Endothelial cell of umbilical vein (primary cell): ENCODE results near the gene ELOB. TPM values are rescaled to one million over a fixed set of nuclear protein-coding genes. Genes with fewer than 3 reads are reported as not detected.

Experiments
- BruUV-seq: library from RNA; stranded (reverse); fragments of 400-500 nt; replicated peaks from 2 replicates; lab custom pipeline; 2021; lab: Mats Ljungman, UMichigan
- CTCF ChIA-PET: fragments of 300-600, 350-600 bp; sonication (Branson Sonifier 250); formaldehyde crosslinking; loops from one replicate; lab custom pipeline; 2021; ENCODE audit warnings: antibody characterized with exemption, inconsistent platforms; lab: Charles Lee
- POLR2A ChIA-PET: fragments of 300-600, 350-600 bp; sonication (Branson Sonifier 250); formaldehyde crosslinking; loops from one replicate; lab custom pipeline; 2021; ENCODE audit warnings: antibody characterized with exemption, inconsistent platforms; lab: Charles Lee
- DNase-seq: peaks from one replicate; pipeline ENCODE4 v3.0.0-alpha.2; 2011; ENCODE audit warnings: low read depth, low spot score
- FAIRE-seq: peaks from 2 replicates; lab custom pipeline; 2011; peaks lifted over from hg19 to GRCh38; lab: Jason Lieb, UNC
- H2AFZ ChIP-seq: 2 replicates; pipeline ENCODE4 v1.6.0; 2012; ENCODE audit warnings: low read depth, low read length, control low read depth, inconsistent platforms
- H3K27ac ChIP-seq: 2 replicates; pipeline ENCODE4 v1.5.1; 2011; ENCODE audit warnings: low read depth, mild to moderate bottlenecking, control low read depth, low read length, moderate library complexity; ENCODE audit not compliant: insufficient read depth
- H3K27me3 ChIP-seq, 2 experiments: 2 replicates each; pipeline versions ENCODE4 v1.6.0 to v1.6.1; 2011; ENCODE audit warnings: low read length in 2 of 2, mixed read lengths in 1 of 2; ENCODE audit not compliant: control insufficient read depth in 2 of 2, insufficient read depth in 2 of 2
- H3K36me3 ChIP-seq, 2 experiments: 2 replicates in 1 of 2; 3 replicates in 1 of 2; pipeline ENCODE4 v1.5.1; 2011; ENCODE audit warnings: low read length in 2 of 2, mild to moderate bottlenecking in 1 of 2, moderate library complexity in 1 of 2; ENCODE audit not compliant: control insufficient read depth in 2 of 2, insufficient read depth in 2 of 2; ENCODE audit errors: extremely low read depth in 1 of 2
- H3K4me1 ChIP-seq: 3 replicates; pipeline ENCODE4 v1.5.1; 2011; ENCODE audit warnings: mild to moderate bottlenecking, low read length; ENCODE audit not compliant: control insufficient read depth, insufficient read depth; ENCODE audit errors: extremely low read depth
- H3K4me2 ChIP-seq: 2 replicates; pipeline ENCODE4 v1.6.1; 2011; ENCODE audit warnings: low read length, control low read depth, mixed read lengths; ENCODE audit not compliant: insufficient read depth
- H3K4me3 ChIP-seq, 3 experiments: fragments of 200-600 bp in 1 of 3; sonication (generic), shearing (Covaris generic) in 1 of 3; replicated peaks in 1 of 3; 2 replicates each; pipeline ENCODE4 v1.5.1; 2011 to 2016; ENCODE audit warnings: control low read depth in 3 of 3, low read length in 3 of 3, mild to moderate bottlenecking in 2 of 3, inconsistent platforms in 1 of 3, low read depth in 1 of 3, moderate library complexity in 1 of 3; ENCODE audit not compliant: insufficient read depth in 1 of 3
- H3K79me2 ChIP-seq: 2 replicates; pipeline ENCODE4 v1.6.0; 2012; ENCODE audit warnings: low read length, inconsistent platforms; ENCODE audit not compliant: control insufficient read depth, insufficient read depth
- H3K9ac ChIP-seq: replicated peaks from 2 replicates; pipeline ENCODE3; 2011; ENCODE audit warnings: low read length, control low read depth; ENCODE audit not compliant: insufficient read depth; ENCODE audit errors: extremely low read depth
- H3K9me1 ChIP-seq: replicated peaks from 3 replicates; pipeline ENCODE4 v1.6.0; 2011; ENCODE audit warnings: mild to moderate bottlenecking, low read length; ENCODE audit not compliant: control insufficient read depth, insufficient read depth; ENCODE audit errors: extremely low read depth
- H3K9me3 ChIP-seq: replicated peaks from 2 replicates; pipeline ENCODE4 v1.5.1; 2012; ENCODE audit warnings: low read length, inconsistent platforms; ENCODE audit not compliant: control insufficient read depth, insufficient read depth
- H4K20me1 ChIP-seq: replicated peaks from 2 replicates; pipeline ENCODE3; 2011; ENCODE audit warnings: mild to moderate bottlenecking, low read length; ENCODE audit not compliant: control insufficient read depth, insufficient read depth; ENCODE audit errors: extremely low read depth
- CTCF ChIP-seq, 2 donors: IDR thresholded peaks; 1 replicate in 1 of 2; 2 replicates in 1 of 2; pipeline ENCODE4 v1.5.1; 2011; ENCODE audit warnings: low read length in 2 of 2, mild to moderate bottlenecking in 2 of 2, moderate library complexity in 2 of 2, control low read depth in 1 of 2, inconsistent platforms in 1 of 2, low read depth in 1 of 2; ENCODE audit not compliant: insufficient read depth in 1 of 2; ENCODE audit errors: extremely low read depth in 1 of 2
- EZH2 ChIP-seq: IDR thresholded peaks from 2 replicates; pipeline ENCODE4 v1.6.1; 2012; ENCODE audit warnings: borderline replicate concordance, low read depth, mild to moderate bottlenecking, moderate library complexity, low read length, inconsistent platforms; ENCODE audit not compliant: severe bottlenecking
- FOS ChIP-seq: IDR thresholded peaks from 2 replicates; pipeline ENCODE4 v1.6.1; 2011; ENCODE audit warnings: mild to moderate bottlenecking, low read length, moderate library complexity, borderline replicate concordance; ENCODE audit not compliant: insufficient read depth
- GATA2 ChIP-seq: IDR thresholded peaks from 2 replicates; pipeline ENCODE4 v1.7.0; 2011; ENCODE audit warnings: low read depth, mild to moderate bottlenecking, moderate library complexity, mixed read lengths, low read length; ENCODE audit not compliant: insufficient read length, insufficient read depth
- JUN ChIP-seq: IDR thresholded peaks from 2 replicates; pipeline ENCODE4 v1.6.1; 2011; ENCODE audit warnings: borderline replicate concordance, low read depth; ENCODE audit not compliant: insufficient read length, insufficient read depth
- MAX ChIP-seq: IDR thresholded peaks from 2 replicates; pipeline ENCODE4 v1.6.1; 2011; ENCODE audit not compliant: insufficient read depth, insufficient read length
- MYC ChIP-seq: IDR thresholded peaks from one replicate; pipeline ENCODE4 v1.6.1; 2011; ENCODE audit warnings: mild to moderate bottlenecking, low read depth, low read length
- POLR2A ChIP-seq: IDR thresholded peaks from 2 replicates; pipeline ENCODE4 v1.6.1; 2012; ENCODE audit warnings: low read depth, mild to moderate bottlenecking, control low read depth, low read length
- POLR2AphosphoS5 ChIP-seq: IDR thresholded peaks from 2 replicates; pipeline ENCODE4 v1.6.1; 2012; ENCODE audit warnings: low read depth, mild to moderate bottlenecking, control low read depth, low read length, moderate library complexity; ENCODE audit not compliant: insufficient read depth
- dilution Hi-C: fragments of 300-500 bp; cut with MboI; formaldehyde crosslinking; loops from one replicate; pipeline ENCODE4 v1.15.0; 2019; ENCODE audit warnings: low sequenced_read_pairs; ENCODE audit not compliant: extremely low pct_ligation_motif_present
- intact Hi-C: fragments of 100-400 bp; cut with micrococcal nuclease; formaldehyde crosslinking; loops from one replicate; pipeline ENCODE4 v1.10.0; 2022
- polyA plus RNA-seq, 4 experiments: library from polyadenylated mRNA; depleted of rRNA in 3 of 4; stranded (reverse) in 3 of 4; unstranded in 1 of 4; fragments of >200 nt; gene quantifications; 2 replicates each; pipeline versions ENCODE4 v1.2.1 to v1.2.3, GENCODE V29; 2011 to 2012; ENCODE audit warnings: missing spikeins in 1 of 4
- total RNA-seq: library from RNA; stranded (reverse); gene quantifications from 2 replicates; pipeline ENCODE4 v1.2.3, GENCODE V29; 2021

Gene ELOB
- total and polyA plus RNA-seq, 2 donors (not counting 3 experiments of a cell fraction or from before 2014, with no cell fraction given): 251 to 848 TPM

GRCh38 chr16:2783581-2784357 lies 6.7 kb upstream of the ELOB start:
- no peak for TF ChIP-seq FOS
- no peak for TF ChIP-seq POLR2AphosphoS5
- TF ChIP-seq GATA2: no peak
- no peak for TF ChIP-seq CTCF (IDR thresholded peaks at IDR 0.05; ENCODE audit: extremely low read depth in 1 of 2, insufficient read depth in 1 of 2, low read depth in 1 of 2, low read length in 2 of 2)
- no peak for TF ChIP-seq MAX
- no peak for TF ChIP-seq EZH2
- no peak for TF ChIP-seq JUN
- TF ChIP-seq MYC: no peak
- TF ChIP-seq POLR2A: no peak
- CTCF ChIA-PET: interaction anchor here (1.8 kb wide), 1 partner anchor 55 kb away, joined by 5 read pairs; no protein-coding TSS in a partner anchor

More at GRCh38 chr16:2783581-2784357, 6.7 kb upstream of the ELOB start:
- H4K20me1 ChIP-seq: no peaks in the 10 kb centered on the region
- no peaks in the 10 kb centered on the region for H3K79me2 ChIP-seq
- no peaks in the 10 kb centered on the region for H3K36me3 ChIP-seq
- H3K9me1 ChIP-seq: no peaks in the 10 kb centered on the region
- POLR2A ChIA-PET: no interaction called here
- H3K4me3 ChIP-seq: no peak overlapping the region
- BruUV-seq: no TSS peak
- dilution Hi-C loops: no loop called here
- intact Hi-C loops: no loop called here
- FAIRE-seq (no peak), DNase-seq (no peak)
- no peak overlapping the region for H3K27ac ChIP-seq
- peaks cover 10 to 18% of the 10 kb centered on the region in 2 experiments for H3K27me3 ChIP-seq
- H3K9me3 ChIP-seq: no peaks in the 10 kb centered on the region
- H3K9ac ChIP-seq: no peak overlapping the region
- H3K4me1 ChIP-seq: no peaks in the 10 kb centered on the region
- H3K4me2 ChIP-seq: no peak overlapping the region
- H2AFZ ChIP-seq: no peak overlapping the region
